AG04450 (cell line): ENCODE results near the gene TEX38. TPM values are rescaled to one million over a fixed set of nuclear protein-coding genes. Genes with fewer than 3 reads are reported as not detected.
"Not testable (repeated sequence)": the region's sequence is repeated elsewhere in the genome, so short reads cannot be mapped to it uniquely, and the experiment has no call there.

ENCODE experiments used
- CTCF ChIA-PET: fragments of 300-600, 350-600 bp; formaldehyde crosslinking; extraction: SDS; loops from one replicate; lab custom pipeline; 2022; ENCODE audit warnings: antibody characterized with exemption, inconsistent platforms; lab: Charles Lee
- POLR2A ChIA-PET: fragments of 350-600 bp; formaldehyde crosslinking; extraction: SDS; loops from one replicate; lab custom pipeline; 2021; ENCODE audit warnings: antibody characterized with exemption, inconsistent platforms; lab: Yijun Ruan, JAX
- DNase-seq: peaks from one replicate; pipeline ENCODE4 v3.0.0-alpha.2; 2011; ENCODE audit warnings: low read depth, low spot score
- H3K27ac ChIP-seq: one replicate; pipeline ENCODE4 v1.5.1; 2012; ENCODE audit warnings: low read depth, low read length, control low read depth
- H3K27me3 ChIP-seq: one replicate; pipeline ENCODE4 v1.6.0; 2012; ENCODE audit warnings: low read length; ENCODE audit not compliant: control insufficient read depth, insufficient read depth
- H3K4me3 ChIP-seq: 2 replicates; pipeline ENCODE4 v1.5.1; 2011; ENCODE audit warnings: mild to moderate bottlenecking, low read depth, low read length, control low read depth
- H3K9me3 ChIP-seq: 2 replicates; pipeline ENCODE4 v1.5.1; 2012; ENCODE audit warnings: low read length; ENCODE audit not compliant: control insufficient read depth, insufficient read depth
- polyA plus RNA-seq: library from polyadenylated mRNA; depleted of rRNA; stranded (reverse); fragments of >200 nt; gene quantifications from 2 replicates; pipeline ENCODE4 v1.2.3, GENCODE V29; 2011
- TF ChIP-seq, protein P1 (sequence below): IDR thresholded peaks from 2 replicates; pipeline ENCODE4 v1.5.1; 2011; ENCODE audit warnings: low read depth, low read length, control low read depth, inconsistent platforms

TEX38 gene
- polyA plus RNA-seq, 1 experiment: not detected

- Histone ChIP-seq H3K27me3 (peaks cover 6% of the 10 kb centered on the region), H3K27ac (no peak overlapping the region), H3K9me3 (no peaks in the 10 kb centered on the region; the same call in 1 of the 2 replicates), H3K4me3 (peak overlapping the region; percentile 90)
- DNase-seq: no peak
- POLR2A ChIA-PET: interaction anchor here (0.7 to 1.4 kb wide), 2 partner anchors 10 to 102 kb away, joined by 3 to 4 read pairs; partner anchors contain the start of gene MOB3C
- TF ChIP-seq, protein P1, sequence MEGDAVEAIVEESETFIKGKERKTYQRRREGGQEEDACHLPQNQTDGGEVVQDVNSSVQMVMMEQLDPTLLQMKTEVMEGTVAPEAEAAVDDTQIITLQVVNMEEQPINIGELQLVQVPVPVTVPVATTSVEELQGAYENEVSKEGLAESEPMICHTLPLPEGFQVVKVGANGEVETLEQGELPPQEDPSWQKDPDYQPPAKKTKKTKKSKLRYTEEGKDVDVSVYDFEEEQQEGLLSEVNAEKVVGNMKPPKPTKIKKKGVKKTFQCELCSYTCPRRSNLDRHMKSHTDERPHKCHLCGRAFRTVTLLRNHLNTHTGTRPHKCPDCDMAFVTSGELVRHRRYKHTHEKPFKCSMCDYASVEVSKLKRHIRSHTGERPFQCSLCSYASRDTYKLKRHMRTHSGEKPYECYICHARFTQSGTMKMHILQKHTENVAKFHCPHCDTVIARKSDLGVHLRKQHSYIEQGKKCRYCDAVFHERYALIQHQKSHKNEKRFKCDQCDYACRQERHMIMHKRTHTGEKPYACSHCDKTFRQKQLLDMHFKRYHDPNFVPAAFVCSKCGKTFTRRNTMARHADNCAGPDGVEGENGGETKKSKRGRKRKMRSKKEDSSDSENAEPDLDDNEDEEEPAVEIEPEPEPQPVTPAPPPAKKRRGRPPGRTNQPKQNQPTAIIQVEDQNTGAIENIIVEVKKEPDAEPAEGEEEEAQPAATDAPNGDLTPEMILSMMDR: no peak
- CTCF ChIA-PET: interaction anchor here (1.0 kb wide), 1 partner anchor 461 kb away, joined by 4 read pairs; no protein-coding TSS in a partner anchor
Observed at GRCh38 chr1:46718340-46718726, 46.7 kb downstream of the TEX38 start.

DNA sequence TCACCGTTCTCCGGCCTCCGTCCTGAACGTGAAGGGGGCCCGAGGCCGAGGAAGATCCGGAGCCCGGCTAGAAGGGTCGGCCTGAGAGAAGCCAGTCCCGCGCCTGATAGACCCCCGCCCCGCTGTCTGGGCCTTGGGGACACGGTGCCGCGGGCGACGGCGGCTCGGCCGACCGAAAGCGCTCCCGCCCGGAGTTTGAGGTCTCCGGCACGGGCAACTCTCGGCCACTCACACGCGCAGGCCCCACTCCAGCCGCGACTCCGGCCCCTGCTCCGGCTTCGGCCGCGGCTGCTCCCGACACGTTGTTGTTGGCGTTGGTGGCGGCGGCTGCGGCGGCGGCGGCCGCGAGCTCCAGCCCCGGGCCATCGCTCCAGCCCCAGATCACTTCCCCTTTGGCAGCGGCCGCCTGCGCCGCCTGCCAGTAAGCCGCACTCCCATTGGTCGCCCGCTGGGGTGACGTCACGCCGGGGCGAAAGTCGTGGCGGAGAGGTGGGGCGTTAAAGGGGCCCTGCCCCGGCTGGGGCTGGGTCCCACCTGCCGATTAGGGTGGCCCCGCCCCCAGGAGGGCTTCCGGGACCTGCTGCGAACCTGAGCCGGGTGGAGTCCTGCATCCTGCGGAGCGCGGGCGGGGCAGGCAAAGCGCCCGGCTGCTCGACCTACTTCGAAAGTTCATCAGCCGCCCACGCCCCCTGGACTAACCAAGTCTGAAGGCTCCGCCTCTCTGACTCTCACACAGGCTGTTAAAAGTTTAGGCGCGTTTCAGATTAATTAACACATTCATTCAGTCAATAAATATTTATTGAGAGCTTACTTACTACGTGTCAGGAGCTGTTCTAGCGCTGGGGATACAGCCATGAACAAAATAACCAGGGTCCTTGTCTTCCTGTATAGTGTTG, 47.3 kb downstream of the TEX38 start, which contains the start of gene EFCAB14:
TSS of gene EFCAB14 (minus strand) at position 388 of the 896 bp plus-strand sequence. CDS start 1,027 bp downstream, outside the sequence.
- ChIA-PET CTCF (interaction anchor here (1.0 to 1.1 kb wide), 2 partner anchors 11 to 460 kb away, joined by 3 to 4 read pairs; no protein-coding TSS in a partner anchor), POLR2A (interaction anchor here (1.4 kb wide), 1 partner anchor 11 kb away, joined by 4 read pairs; no protein-coding TSS in a partner anchor)
- TF ChIP-seq, protein P1: no peak
- peak; percentile 59 for DNase-seq
- H3K27me3 ChIP-seq: peaks cover 11% of the 10 kb centered on the region
- H3K4me3 ChIP-seq: peak within 1 kb of the TSS; percentile 90
- no peak within 1 kb of the TSS for H3K27ac ChIP-seq
- no peaks in the 10 kb centered on the region; the same call in 1 of the 2 replicates for H3K9me3 ChIP-seq

GRCh38 chr1:46719689-46720088, 48.0 kb downstream of the TEX38 start:
- no peak for DNase-seq
- TF ChIP-seq, protein P1: no peak
- CTCF ChIA-PET: interaction anchor here (1.1 kb wide), 1 partner anchor 12 kb away, joined by 3 read pairs; no protein-coding TSS in a partner anchor
- Histone ChIP-seq H3K9me3 (no peaks in the 10 kb centered on the region; the same call in 1 of the 2 replicates), H3K4me3 (no peak overlapping the region; the same call in 1 of the 2 replicates), H3K27ac (no peak overlapping the region), H3K27me3 (peaks cover 11% of the 10 kb centered on the region)
- POLR2A ChIA-PET: interaction anchor here (0.6 kb wide), 1 partner anchor 100 kb away, joined by 9 read pairs; no protein-coding TSS in a partner anchor

DNA sequence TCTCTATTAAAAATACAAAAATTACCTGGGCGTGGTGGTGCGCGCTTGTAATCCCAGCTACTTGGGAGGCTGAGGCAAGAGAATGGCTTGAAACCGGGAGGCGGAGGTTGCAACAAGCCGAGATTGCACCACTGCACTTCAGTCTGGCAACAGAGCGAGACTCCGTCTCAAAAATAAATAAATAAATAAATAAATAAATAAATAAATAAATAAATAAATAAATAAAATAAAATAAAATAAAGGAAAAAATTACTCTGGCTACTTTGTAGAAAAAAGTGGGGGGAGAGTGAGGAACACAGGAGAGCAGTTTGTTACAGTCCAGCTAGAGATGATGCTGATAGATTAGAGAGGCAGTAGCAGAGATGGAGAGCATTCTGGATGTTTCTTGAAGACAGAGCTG, 48.7 kb downstream of the TEX38 start:
- peaks cover 11% of the 10 kb centered on the region for H3K27me3 ChIP-seq
- not testable (repeated sequence) for H3K4me3 ChIP-seq, DNase-seq, H3K27ac ChIP-seq, H3K9me3 ChIP-seq
- ChIA-PET POLR2A (interaction anchor here (0.6 kb wide), 1 partner anchor 100 kb away, joined by 9 read pairs; no protein-coding TSS in a partner anchor), CTCF (interaction anchor here (1.1 kb wide), 1 partner anchor 12 kb away, joined by 3 read pairs; no protein-coding TSS in a partner anchor)

DNA sequence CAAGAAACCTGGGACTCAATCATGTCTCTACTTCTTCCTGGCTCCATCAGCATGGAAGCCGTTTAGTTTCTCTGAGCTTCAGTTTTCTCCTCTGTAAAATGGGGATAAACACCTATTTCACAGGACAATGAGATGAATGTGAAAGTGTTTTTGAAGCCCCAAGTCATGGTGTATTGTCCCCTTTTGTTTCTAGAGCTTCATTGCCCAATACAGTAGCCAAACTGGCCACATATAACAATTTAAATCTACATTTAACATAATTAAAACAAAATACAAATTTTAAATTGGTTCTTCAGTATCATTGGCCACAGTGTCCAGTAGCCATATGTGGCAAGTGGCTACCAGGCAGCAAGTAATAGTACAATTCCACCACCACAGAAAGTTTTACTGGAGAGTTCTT, 49.5 kb downstream of the TEX38 start:
- CTCF ChIA-PET: no interaction called here
- Histone ChIP-seq H3K9me3 (no peaks in the 10 kb centered on the region; the same call in 1 of the 2 replicates), H3K4me3 (no peak overlapping the region), H3K27me3 (peaks cover 11% of the 10 kb centered on the region), H3K27ac (no peak overlapping the region)
- TF ChIP-seq, protein P1: no peak
- POLR2A ChIA-PET: no interaction called here
- no peak for DNase-seq
